Measurements from ENCODE around the gene ZNF331.

ZNF331 gene

DNA sequence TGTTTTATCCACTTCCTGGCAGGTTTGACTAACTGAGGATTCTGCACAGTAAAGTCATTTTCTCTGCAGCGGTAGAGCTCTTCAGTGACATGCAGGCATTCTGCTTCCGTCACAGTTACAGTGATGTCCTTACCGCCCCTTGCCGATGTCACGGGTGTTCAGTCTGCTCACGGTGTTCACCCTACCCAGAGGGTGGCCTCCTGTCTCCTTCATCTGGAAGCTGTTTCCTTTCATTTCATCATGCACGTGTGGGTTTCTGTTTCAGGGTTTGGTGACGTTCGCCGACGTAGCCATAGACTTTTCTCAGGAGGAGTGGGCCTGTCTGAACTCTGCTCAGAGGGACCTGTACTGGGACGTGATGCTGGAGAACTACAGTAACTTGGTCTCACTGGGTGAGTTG is 33.4 kb downstream of the ZNF331 start:
- DNase-seq (ENCODE audit: low read depth in 2 of 2), result no peak

DNA sequence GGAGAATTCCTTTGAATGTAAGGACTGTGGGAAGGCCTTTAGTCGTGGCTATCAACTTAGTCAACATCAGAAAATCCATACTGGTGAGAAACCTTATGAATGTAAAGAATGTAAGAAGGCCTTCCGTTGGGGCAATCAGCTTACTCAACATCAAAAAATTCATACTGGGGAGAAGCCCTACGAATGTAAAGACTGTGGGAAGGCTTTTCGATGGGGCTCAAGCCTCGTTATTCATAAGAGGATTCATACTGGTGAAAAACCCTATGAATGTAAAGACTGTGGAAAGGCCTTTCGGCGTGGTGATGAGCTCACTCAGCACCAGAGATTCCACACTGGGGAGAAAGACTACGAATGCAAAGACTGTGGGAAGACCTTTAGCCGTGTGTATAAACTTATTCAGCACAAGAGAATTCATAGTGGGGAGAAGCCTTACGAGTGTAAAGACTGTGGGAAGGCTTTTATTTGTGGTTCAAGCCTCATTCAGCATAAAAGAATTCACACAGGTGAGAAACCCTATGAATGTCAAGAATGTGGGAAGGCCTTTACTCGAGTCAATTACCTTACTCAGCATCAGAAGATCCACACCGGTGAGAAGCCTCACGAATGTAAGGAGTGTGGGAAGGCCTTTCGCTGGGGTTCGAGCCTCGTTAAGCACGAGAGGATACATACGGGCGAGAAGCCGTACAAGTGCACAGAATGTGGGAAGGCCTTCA is 39.2 kb downstream of the ZNF331 start:
- no peak for DNase-seq (ENCODE audit: low read depth in 2 of 2)

GRCh38 chr19:53577968-53578367 is 40.0 kb downstream of the ZNF331 start:
- DNase-seq (ENCODE audit: low read depth in 2 of 2), result no peak

DNA sequence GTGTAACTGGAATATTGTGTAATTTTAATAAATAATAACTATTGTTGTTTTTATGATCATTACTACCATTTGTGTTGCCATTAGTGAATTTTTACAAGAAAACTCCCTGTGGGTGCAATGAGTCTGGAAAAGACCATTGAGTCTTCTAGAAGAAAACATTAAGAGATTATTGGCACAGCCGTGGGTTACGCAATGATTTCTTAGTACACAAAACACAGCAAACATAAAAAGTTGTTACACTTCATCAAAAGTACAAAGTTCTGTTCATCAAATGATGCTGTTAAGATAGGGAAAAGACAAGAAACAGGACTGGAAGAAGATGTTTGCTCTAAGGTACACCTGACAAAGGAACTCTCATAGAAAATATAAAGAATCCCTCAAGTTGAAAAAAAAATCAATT is 41.6 kb downstream of the ZNF331 start:
- DNase-seq (ENCODE audit: low read depth in 2 of 2), result no peak

GRCh38 chr19:53580871-53581835 is 43.2 kb downstream of the ZNF331 start:
- no peak for DNase-seq (ENCODE audit: low read depth in 2 of 2)

DNA sequence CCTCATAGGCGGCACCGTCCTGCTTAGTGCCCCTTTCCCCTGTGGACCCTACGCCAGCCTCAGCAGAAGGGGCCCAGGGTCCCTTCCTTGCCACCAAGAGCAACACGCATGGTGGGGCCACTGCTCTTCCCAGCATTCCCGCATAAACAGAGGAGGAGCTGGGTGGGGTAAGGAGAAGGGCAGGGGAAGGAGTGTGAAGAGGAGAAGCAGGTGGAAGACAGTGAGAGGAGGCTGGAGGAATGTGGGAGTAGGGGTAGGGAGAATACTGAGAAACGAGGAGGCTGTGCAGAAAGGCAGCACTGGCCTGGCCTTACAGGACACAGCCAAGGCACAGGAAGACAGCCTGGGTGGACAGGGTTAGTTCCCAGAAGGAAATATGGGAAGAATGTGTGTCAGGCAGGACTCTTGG is 43.9 kb downstream of the ZNF331 start:
- no peak for DNase-seq (ENCODE audit: low read depth in 2 of 2)

DNA sequence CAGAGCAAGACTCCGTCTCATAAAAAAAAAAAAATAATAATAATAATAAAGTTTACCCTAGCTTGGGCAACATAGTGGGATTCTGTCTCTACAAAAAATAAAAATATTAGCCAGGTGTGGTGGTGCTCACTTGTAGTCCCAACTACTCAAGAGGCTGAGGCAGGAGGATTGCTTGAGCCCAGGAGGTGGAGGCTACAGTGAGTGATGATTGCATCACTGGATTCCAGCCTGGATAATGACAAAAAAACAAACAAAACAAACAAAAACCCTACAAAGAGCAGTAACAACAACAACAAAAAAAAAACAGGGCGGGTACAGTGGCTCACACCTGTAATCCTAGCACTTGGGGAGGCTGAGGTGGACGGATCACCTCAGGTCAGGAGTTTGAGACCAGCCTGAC is 45.2 kb downstream of the ZNF331 start:
- no peak for DNase-seq (ENCODE audit: low read depth in 2 of 2)

DNA sequence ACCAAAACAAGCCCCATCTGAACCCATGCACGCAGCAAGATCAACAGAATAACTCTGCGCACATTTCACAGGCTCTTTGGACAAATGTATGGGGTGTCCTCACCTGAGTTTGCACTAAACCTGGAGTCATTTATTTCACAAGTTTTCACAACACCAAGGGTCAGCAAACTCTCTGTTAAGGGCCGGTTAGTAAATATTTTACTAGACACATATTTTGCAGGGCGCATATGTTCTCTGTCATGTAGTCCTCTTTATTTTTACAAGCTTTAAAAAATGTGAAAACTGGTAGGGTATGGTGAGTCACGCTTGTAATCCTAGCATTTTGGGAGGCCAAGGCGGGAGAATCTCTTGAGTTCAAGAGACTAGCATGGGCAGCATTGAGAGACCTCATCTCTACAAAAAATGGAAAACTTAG is 48.3 kb downstream of the ZNF331 start:
- DNase-seq (ENCODE audit: low read depth in 2 of 2), result no peak

GRCh38 chr19:53594811-53595509 is 57.0 kb downstream of the ZNF331 start:
- no peak for DNase-seq (ENCODE audit: low read depth in 2 of 2)

DNA sequence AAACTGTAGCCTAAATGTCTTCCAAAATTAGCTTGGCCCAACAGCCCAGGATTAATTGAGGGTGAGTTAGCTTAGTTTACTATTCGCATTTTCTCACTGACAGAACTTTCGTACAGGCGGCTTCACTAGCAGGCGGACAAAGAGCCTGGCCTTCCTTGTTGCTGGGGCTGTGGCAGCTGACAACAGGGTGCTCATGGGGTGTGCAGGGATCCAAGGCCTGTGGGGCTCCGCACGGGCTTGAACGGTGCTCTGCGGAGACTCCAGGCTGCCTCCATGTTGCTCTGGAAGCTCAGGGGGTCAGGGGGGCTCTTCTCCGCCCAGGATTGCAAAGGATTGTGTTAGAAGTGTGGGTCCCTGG is 57.5 kb downstream of the ZNF331 start:
- no peak for DNase-seq (ENCODE audit: low read depth in 2 of 2)

- no peak for DNase-seq (ENCODE audit: low read depth in 2 of 2)
Observed at GRCh38 chr19:53596056-53596455, 58.1 kb downstream of the ZNF331 start.

DNA sequence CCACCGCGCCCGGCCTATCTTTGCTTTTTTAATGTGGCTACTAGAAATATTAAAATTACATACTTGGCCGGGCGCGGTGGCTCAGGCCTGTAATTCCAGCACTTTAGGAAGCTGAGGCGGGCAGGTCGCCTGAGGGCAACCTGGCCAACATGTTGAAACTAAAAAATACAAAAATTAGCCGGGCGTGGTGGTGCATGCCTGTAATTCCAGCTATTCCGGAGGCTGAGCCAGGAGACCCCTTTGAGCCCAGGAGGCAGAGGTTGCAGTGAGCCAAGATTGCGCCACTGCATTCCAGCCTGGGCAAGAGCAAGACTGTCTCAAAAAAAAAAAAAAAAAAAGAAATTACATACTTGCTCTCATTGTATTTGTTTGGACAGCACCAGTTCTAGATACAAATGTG is 59.1 kb downstream of the ZNF331 start:
- no peak for DNase-seq (ENCODE audit: low read depth in 2 of 2)

DNA sequence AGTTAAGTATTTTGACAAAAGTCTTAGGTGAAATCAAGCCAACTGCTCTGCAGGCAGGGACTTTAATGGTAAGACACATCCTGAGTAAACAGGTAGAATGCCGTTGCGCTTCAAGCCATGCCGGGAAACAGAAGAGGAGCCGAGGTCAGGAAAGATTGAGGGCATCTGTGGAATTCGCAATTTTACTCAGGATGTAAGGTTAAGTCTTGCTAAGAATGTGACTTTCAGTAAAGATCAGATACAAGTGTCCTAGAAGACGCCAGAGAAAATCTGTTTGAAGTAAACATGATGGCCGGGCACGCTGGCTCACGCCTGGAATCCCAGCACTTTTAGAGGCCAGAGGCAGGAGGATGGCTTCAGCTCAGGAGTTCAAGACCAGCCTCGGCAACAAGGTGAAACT is 60.4 kb downstream of the ZNF331 start:
- DNase-seq (ENCODE audit: low read depth in 2 of 2), result no peak

- no peak for DNase-seq (ENCODE audit: low read depth in 2 of 2)
Observed at GRCh38 chr19:53600217-53600616, 62.3 kb downstream of the ZNF331 start.

DNA sequence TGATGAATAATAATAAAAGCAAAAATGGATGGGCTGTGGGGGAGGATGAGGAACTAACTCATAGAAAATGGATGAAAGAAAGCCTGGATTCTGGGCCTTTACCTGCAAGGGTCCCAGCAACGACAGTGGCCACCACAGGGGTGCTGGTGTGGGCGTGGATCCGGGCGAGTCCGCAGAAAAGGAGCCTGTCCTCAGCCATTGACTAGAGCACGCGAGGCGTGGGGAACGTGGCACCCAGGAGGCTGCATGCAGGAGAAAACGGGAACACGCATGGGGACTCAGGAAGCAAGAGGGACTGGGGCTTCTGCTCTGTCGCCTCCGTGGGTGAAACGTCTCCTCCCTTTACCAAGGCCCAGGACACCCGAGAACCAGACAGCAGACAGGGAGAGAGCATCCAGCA is 68.1 kb downstream of the ZNF331 start:
- no peak for DNase-seq (ENCODE audit: low read depth in 2 of 2)

DNA sequence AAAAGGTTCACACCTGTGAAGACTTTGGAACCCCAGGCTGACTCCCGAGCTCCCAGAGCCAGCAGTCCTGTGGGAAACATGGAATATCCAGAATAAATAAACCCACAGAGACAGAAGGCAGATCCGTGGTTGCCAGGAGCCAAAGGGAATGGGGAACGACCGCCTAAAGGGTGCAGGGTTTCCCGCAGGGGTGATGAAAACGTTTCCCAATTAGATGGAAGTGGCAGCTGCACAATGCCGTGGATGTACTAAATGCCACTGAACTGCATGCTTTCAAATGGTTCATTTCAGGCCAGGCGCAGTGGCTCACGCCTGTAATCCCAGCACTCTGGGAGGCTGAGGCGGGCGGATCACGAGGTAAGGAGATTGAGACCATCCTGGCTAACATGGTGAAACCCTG is 70.4 kb downstream of the ZNF331 start:
- no peak for DNase-seq (ENCODE audit: low read depth in 2 of 2)

GRCh38 chr19:53612762-53613526 is 75.0 kb downstream of the ZNF331 start:
- DNase-seq (ENCODE audit: low read depth in 2 of 2), result no peak

DNA sequence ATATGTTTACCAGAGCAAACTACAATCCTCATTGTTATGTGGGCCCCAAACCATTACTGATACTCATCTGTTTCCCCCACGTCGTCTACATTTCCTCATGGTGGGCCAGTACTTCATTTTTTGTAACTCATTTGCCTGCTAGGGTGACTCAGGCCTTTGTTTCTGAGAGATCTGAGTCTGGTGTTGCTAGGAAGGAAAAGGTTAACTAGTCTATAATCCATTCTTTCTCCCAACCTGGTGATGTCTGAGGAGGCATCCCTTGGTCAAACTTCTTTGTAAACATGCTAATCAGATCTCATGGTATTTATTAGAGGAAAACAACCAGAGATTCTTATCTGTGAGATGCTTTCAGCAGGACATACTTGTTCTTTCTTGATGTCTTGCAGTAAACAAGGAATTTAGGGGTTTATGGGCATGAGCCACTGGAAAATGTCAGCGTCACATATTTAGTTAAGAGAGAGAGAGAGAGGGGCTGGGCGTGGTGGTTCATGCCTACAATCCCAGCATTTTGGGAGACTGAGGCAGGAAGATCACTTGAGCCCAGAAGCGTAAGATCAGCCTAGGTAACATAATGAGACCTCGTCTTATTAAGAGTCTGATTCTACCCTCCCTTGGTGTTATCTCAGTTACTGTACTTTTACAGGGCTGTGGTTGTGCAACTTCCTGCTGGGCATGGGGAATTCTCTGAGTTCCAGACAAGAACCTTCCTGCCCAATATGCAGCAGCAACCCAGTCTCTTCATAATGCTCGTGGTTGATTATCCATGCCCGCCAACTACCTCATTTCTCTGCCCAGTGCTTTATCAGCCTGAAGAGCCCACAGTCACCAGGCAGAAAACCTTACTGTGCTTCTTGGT is 84.2 kb downstream of the ZNF331 start:
- no peak for DNase-seq (ENCODE audit: low read depth in 2 of 2)

- no peak for DNase-seq (ENCODE audit: low read depth in 2 of 2)
Observed at GRCh38 chr19:53624771-53625545, 87.0 kb downstream of the ZNF331 start.

- DNase-seq (ENCODE audit: low read depth in 2 of 2), result no peak
Observed at GRCh38 chr19:53626486-53626885, 88.5 kb downstream of the ZNF331 start.
